ENCODE results near the gene CHSY1.

DNA sequence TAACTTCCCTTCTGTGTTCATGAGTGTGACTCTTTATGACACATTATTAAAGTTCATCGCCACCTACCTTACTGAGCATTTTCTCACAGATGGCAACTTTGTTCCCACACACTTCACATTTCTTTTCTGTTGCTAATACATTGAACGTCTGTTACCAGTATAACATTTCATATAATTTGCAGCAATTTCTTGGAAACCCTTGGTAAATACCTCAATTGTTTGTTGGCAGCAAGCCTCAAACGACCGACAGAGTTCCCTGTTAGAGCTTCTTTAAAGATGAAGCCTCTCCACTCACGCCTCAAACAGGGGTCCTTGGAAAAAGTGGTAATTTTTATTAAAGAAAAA is 3.2 kb upstream of the CHSY1 start:
- TF ChIP-seq, protein P1, sequence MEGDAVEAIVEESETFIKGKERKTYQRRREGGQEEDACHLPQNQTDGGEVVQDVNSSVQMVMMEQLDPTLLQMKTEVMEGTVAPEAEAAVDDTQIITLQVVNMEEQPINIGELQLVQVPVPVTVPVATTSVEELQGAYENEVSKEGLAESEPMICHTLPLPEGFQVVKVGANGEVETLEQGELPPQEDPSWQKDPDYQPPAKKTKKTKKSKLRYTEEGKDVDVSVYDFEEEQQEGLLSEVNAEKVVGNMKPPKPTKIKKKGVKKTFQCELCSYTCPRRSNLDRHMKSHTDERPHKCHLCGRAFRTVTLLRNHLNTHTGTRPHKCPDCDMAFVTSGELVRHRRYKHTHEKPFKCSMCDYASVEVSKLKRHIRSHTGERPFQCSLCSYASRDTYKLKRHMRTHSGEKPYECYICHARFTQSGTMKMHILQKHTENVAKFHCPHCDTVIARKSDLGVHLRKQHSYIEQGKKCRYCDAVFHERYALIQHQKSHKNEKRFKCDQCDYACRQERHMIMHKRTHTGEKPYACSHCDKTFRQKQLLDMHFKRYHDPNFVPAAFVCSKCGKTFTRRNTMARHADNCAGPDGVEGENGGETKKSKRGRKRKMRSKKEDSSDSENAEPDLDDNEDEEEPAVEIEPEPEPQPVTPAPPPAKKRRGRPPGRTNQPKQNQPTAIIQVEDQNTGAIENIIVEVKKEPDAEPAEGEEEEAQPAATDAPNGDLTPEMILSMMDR (conservative IDR thresholded peaks at IDR 0.05), result no peak
- no peak for TF ChIP-seq ZFX (IDR thresholded peaks at IDR 0.05)
